Thyroid gland (tissue), 4 donors: ENCODE measurements around the gene FCRLB.

Experiments
- CTCF ChIP-seq, 6 experiments: fragments of 200-600 bp in 3 of 6; fragments of 450-650 bp in 3 of 6; sonication (generic) in 3 of 6; IDR thresholded peaks; one replicate each; pipeline ENCODE4 v1.5.1; 2016 to 2019; ENCODE audit warnings: antibody characterized with exemption in 6 of 6, mild to moderate bottlenecking in 2 of 6, inconsistent platforms in 1 of 6, moderate library complexity in 1 of 6
- POLR2A ChIP-seq, 2 donors: fragments of 450-650 bp; IDR thresholded peaks; one replicate each; pipeline ENCODE4 v1.6.1; 2017; ENCODE audit warnings: antibody characterized with exemption in 2 of 2, mild to moderate bottlenecking in 2 of 2, moderate library complexity in 1 of 2

GRCh38 chr1:161735837-161736236 lies 14.5 kb downstream of the FCRLB start:
- no peak for TF ChIP-seq CTCF (IDR thresholded peaks at IDR 0.05)
- no peak for TF ChIP-seq POLR2A (IDR thresholded peaks at IDR 0.05)
